Activated T-helper 17 cell treated with anti-CD3 and anti-CD28 coated beads, Interleukin-2, amount 50 U/mL, for 72 hours (primary cell): Measurements from ENCODE around the gene TENM3. TPM values are rescaled to one million over a fixed set of nuclear protein-coding genes. Genes with fewer than 3 reads are reported as not detected.

Experiments
- ATAC-seq: fragments of 150-1000 bp; cut with Tn5 transposase; replicated peaks from 2 replicates; pipeline ENCODE4 v1.10.0; 2021; ENCODE audit warnings: mild to moderate bottlenecking, moderate library complexity
- H3K27ac Mint-ChIP-seq: one replicate; pipeline ENCODE4 v1.8.0; 2022; ENCODE audit warnings: mixed read lengths
- H3K27me3 Mint-ChIP-seq: one replicate; pipeline ENCODE4 v1.8.0; 2022; ENCODE audit warnings: mixed read lengths
- H3K36me3 Mint-ChIP-seq: one replicate; pipeline ENCODE4 v1.8.0; 2022; ENCODE audit warnings: low read depth, mild to moderate bottlenecking, mixed read lengths
- H3K4me1 Mint-ChIP-seq: one replicate; pipeline ENCODE4 v1.8.0; 2022; ENCODE audit warnings: mixed read lengths
- H3K4me3 Mint-ChIP-seq: one replicate; pipeline ENCODE4 v1.8.0; 2022; ENCODE audit warnings: mild to moderate bottlenecking, mixed read lengths
- H3K9me3 Mint-ChIP-seq: one replicate; pipeline ENCODE4 v1.8.0; 2022; ENCODE audit warnings: mixed read lengths
- total RNA-seq, 2 donors: library from RNA; stranded (reverse); gene quantifications; one replicate each; pipeline ENCODE4 v1.2.3, GENCODE V29; 2022

TENM3 gene
- total RNA-seq, 2 donors from 2014 or later = not detected

DNA sequence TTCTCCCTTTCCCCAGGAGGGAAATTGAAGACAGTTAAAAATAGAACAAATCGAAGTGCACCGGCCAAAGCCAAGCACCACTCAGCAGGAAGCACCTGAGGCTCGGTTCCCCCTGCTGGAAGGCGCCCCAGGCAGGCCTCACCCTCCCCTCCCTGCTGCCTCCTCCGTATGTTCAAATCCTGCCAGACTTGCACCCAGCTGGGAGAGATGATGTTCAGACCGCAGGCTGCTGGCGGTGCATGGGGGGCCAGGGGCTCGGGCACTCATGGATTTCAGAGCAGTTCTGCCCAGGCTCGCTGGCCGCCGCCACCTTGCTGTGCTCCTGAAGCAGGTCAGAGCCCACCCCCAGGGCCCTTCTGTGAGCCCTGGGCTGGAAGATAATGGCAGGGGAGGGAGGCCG, 582.6 kb downstream of the TENM3 start:
- ATAC-seq = no peak
- no peaks in the 10 kb centered on the region for H3K4me1 Mint-ChIP-seq
- no peaks in the 10 kb centered on the region for H3K36me3 Mint-ChIP-seq
- no peaks in the 10 kb centered on the region for H3K9me3 Mint-ChIP-seq
- H3K27ac Mint-ChIP-seq = no peak overlapping the region
- H3K4me3 Mint-ChIP-seq = no peak overlapping the region
- peaks cover 12% of the 10 kb centered on the region for H3K27me3 Mint-ChIP-seq

DNA sequence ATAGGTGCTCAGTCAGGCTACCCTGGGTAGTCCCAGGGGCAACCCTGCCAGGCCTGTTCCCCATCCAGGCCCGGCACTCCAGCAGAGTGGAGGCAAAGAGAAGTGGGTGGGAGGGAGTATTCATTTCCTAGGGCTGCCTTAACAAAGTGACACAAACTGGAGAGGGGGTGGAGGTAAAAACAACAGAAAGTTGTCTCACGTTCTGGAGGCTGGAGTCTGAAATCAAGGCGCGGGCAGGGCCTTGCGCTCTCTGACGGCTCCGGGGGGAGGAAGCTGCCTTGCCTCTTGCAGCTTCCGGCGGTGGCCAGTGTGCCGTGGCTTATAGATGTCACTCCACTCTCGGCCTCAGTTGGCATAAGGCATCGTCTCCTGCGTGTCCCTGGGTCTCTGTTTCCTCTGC, 583.2 kb downstream of the TENM3 start:
- ATAC-seq = no peak
- no peak overlapping the region for H3K27ac Mint-ChIP-seq
- H3K4me3 Mint-ChIP-seq = no peak overlapping the region
- no peaks in the 10 kb centered on the region for H3K4me1 Mint-ChIP-seq
- no peaks in the 10 kb centered on the region for H3K36me3 Mint-ChIP-seq
- peaks cover 16% of the 10 kb centered on the region for H3K27me3 Mint-ChIP-seq
- H3K9me3 Mint-ChIP-seq = no peaks in the 10 kb centered on the region

DNA sequence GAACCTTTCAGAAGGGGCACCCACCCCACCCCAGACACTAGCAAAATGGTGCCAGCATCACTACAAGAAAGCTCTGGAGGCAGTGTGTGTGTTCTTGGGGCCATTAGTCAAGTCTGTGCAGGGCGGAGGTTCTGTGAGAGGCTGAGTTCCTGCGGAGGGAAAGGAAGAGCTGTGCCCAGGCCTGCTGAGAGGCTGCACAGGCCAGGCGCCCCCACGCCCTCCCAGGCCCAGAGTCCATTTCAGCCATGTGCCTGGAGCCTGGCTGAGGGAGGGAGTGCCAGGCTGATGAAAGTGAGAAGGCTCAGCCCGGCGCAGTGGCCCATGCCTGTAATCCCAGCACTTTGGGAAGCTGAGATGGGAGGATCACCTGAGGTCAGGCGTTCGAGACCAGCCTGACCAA, 584.0 kb downstream of the TENM3 start:
- no peak overlapping the region for H3K27ac Mint-ChIP-seq
- H3K36me3 Mint-ChIP-seq = no peaks in the 10 kb centered on the region
- no peaks in the 10 kb centered on the region for H3K4me1 Mint-ChIP-seq
- H3K27me3 Mint-ChIP-seq = peaks cover 17% of the 10 kb centered on the region
- H3K4me3 Mint-ChIP-seq = no peak overlapping the region
- ATAC-seq = no peak
- no peaks in the 10 kb centered on the region for H3K9me3 Mint-ChIP-seq

DNA sequence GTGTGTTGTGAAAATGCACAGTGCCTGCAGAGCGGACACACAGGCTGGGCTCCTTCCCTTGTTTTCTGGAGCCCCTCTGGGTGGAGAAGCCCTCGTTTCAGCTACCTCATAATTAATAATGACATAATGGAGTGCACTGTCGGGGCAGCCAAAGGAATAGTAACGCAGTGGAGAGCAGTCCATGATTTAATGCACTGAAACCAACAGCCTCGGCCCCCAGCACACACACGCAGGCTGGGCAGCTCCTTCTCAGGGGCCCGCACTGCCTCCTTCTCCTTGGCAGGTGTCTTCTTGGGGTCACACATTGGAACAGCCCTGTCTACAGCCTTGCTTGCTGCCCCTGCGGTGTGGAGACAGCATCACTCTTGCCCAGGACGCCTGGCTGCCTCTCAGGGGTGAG, 584.8 kb downstream of the TENM3 start:
- no peak overlapping the region for H3K4me3 Mint-ChIP-seq
- no peak for ATAC-seq
- no peaks in the 10 kb centered on the region for H3K36me3 Mint-ChIP-seq
- H3K27me3 Mint-ChIP-seq = peaks cover 22% of the 10 kb centered on the region
- no peak overlapping the region for H3K27ac Mint-ChIP-seq
- H3K9me3 Mint-ChIP-seq = no peaks in the 10 kb centered on the region
- H3K4me1 Mint-ChIP-seq = no peaks in the 10 kb centered on the region

DNA sequence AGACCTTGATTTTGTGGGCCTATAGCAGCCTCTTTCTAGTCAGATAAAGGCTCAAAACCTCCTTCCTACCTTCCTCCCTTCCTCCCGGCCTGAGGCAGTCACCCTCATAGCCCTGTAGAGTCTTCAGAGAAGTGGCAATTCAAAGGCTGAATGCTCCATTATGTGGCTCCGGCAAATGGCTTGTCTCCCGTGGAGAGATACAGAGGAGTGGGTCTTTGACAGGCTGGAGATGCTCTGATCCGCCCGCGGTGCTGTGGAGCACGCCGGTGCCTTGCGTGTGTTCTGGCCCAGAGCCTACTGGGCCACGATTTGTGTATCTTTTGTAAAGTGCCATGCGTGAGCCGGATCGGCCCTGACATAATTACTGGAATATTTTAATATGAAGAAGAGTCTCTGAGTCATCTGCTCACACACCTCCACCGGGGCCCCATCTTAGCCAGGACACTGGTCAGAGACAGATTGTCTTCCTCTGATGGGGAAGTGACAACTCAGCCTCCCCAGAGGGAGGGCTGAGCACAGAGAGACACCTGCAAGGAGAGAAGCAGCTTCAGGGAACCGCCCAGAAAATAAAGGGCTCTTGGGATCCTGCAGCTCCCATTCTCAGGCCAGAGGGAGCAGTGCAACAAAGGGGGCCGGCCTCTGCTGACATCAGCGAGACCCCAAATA, 585.3 kb downstream of the TENM3 start:
- no peak for ATAC-seq
- no peaks in the 10 kb centered on the region for H3K36me3 Mint-ChIP-seq
- H3K4me3 Mint-ChIP-seq = no peak overlapping the region
- H3K4me1 Mint-ChIP-seq = no peaks in the 10 kb centered on the region
- H3K9me3 Mint-ChIP-seq = no peaks in the 10 kb centered on the region
- peaks cover 22% of the 10 kb centered on the region for H3K27me3 Mint-ChIP-seq
- H3K27ac Mint-ChIP-seq = no peak overlapping the region

DNA sequence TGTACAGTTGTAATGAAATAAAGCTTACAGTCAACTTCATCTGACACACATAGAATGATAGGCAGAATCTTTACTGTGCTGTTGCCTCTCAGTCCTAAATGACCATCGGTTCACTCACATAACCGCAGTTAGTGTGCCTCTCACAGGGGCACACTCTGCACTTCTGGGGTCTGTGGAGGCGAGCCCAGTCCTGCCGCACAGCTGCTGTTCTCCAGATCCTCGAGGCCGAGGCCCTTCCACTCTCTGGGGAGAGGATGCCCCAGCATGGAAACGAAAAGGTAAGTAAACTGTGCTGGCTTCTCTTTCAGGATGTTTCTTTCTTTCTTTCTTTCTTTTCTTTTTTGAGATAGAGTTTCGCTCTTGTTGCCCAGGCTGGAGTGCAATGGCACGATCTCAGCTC, 586.0 kb downstream of the TENM3 start:
- no peaks in the 10 kb centered on the region for H3K36me3 Mint-ChIP-seq
- no peak for ATAC-seq
- H3K4me1 Mint-ChIP-seq = no peaks in the 10 kb centered on the region
- H3K9me3 Mint-ChIP-seq = no peaks in the 10 kb centered on the region
- no peak overlapping the region for H3K27ac Mint-ChIP-seq
- no peak overlapping the region for H3K4me3 Mint-ChIP-seq
- H3K27me3 Mint-ChIP-seq = peaks cover 22% of the 10 kb centered on the region

DNA sequence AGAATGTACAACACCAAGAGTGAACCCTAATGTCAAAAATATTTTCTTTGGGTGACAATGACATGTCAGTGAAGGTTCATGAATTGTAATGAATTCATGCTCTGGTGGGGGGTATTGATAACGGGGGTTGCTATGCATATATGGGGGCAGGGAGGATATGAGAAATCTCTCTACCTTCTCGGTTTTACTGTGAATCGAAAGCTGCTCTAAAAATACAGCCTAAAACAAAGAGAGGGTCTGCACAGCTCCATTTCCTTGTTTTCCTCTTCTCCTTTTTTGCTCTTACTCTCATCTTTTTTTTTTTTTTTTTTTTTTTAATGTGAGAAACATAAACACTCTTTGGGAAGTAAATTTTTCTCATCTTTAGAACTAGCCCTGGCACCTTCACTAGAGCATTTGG, 588.2 kb downstream of the TENM3 start:
- H3K27ac Mint-ChIP-seq = no peak overlapping the region
- no peak for ATAC-seq
- H3K36me3 Mint-ChIP-seq = no peaks in the 10 kb centered on the region
- H3K27me3 Mint-ChIP-seq = peaks cover 35% of the 10 kb centered on the region
- H3K4me1 Mint-ChIP-seq = no peaks in the 10 kb centered on the region
- H3K9me3 Mint-ChIP-seq = no peaks in the 10 kb centered on the region
- H3K4me3 Mint-ChIP-seq = no peak overlapping the region

DNA sequence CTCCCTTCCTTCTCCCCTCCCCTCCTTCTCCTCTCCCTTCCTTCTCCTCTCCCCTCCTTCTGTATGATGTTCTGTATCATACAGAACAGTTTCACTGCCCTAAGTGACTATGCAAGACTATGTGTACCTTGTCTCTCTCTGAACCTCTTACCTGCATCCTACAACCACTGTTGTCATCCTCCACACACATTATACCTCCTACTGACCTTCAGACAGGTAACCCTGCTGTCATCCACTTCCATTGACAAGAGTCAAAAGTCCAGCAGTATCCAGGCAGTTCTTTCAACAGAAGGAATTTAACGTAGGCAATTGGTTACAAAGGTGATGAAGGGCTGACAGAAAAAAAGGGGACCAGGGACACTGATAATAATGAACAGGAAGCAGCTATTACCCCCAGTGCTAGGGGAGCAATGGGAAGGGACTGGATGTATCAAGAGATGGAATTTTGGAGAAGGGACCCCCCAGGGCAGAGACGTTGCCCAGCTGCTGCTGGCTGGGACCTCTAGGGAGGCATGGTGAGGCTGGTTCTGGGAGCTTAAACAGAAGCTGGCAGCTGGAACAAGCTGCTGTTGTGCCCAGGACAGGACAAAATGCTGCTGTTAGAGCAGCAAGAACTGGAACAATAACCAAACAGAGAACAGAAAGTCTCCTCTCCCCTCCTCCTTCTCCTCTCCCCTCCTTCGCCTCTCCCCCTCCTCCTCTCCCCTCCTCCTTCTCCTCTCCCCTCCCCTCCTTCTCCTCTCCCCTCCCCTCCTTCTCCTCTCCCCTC, 589.3 kb downstream of the TENM3 start:
- Mint-ChIP-seq H3K4me3 (no peak overlapping the region), H3K27me3 (peaks cover 47% of the 10 kb centered on the region), H3K4me1 (no peaks in the 10 kb centered on the region), H3K36me3 (no peaks in the 10 kb centered on the region), H3K9me3 (no peaks in the 10 kb centered on the region), H3K27ac (no peak overlapping the region)
- ATAC-seq = no peak

DNA sequence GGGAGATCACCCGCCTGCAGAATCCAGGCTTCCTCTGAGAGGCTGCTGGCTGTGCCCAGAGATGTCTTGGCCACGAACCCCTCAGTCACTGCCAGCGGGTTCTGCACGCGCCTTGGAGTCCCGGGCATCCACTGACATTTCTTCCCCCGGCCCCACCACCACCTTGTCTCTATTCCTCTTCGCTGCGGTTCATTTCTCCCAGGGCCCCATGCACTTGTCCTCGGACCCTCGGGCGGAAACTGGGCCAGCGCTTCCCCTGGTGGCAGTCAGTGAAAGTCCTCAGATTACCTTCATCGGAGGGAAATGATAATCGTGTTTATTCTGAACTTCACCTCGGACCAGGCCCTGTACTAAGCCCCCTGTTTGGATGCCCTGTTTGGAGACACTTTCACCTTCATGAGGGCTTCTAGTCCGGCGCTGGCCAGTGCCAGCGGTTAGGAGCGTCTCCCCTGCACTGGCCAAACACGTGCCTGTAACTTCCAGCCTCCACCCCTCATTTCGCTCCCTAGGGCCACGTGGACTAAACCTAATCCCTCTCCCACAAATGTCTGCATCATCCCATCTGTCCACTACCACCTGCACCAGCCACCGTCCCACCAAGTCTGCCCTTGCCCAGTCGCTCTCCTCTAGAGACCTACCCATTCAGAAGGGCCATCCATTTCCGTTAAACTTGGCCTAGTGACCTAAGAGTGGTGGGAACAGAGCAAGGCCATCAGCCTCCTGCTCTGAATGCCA, 592.0 kb downstream of the TENM3 start:
- no peak overlapping the region for H3K27ac Mint-ChIP-seq
- peaks cover 48% of the 10 kb centered on the region for H3K27me3 Mint-ChIP-seq
- no peak for ATAC-seq
- no peak overlapping the region for H3K4me3 Mint-ChIP-seq
- H3K36me3 Mint-ChIP-seq = no peaks in the 10 kb centered on the region
- H3K9me3 Mint-ChIP-seq = no peaks in the 10 kb centered on the region
- no peaks in the 10 kb centered on the region for H3K4me1 Mint-ChIP-seq

DNA sequence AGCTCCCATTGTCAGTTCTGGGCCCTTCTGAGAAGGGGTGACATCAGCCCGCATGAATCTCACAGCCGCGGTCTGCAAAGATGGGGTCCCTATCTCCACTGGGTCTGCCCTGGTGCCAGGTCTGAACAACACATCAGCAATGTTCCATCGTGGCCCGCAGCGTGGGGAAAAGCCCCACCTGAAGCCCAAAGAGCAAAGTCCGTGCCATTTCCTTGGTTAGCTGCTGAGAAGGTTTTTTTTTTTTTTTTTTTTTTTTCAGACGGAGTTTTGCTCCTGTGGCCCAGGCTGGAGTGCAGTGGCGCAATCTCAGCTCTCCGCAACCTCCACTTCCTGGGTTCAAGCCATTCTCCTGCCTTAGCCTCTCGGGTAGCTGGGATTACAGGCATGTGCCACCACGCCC, 594.6 kb downstream of the TENM3 start:
- Mint-ChIP-seq H3K27ac (no peak overlapping the region), H3K27me3 (peaks cover 42% of the 10 kb centered on the region), H3K36me3 (no peaks in the 10 kb centered on the region), H3K4me1 (no peaks in the 10 kb centered on the region), H3K9me3 (no peaks in the 10 kb centered on the region), H3K4me3 (no peak overlapping the region)
- no peak for ATAC-seq

DNA sequence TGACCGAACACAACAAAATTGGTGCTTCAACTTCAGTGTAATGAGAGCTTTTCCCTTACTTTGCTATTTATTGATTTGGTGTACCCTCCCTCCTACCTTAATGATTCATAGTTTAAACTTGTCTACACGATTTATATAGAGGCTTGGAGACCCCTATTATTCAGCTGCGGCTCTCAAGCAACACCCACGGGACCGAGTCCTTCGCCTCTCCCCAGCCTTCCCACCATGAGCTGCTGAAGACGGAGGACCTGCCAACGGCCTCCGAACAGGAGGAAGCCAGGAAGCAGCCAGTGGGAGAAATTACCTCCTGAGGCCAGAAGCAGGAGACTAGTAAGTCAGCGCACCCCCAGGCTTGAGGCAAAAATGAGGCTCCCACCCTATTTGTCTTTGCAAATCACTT, 595.3 kb downstream of the TENM3 start:
- Mint-ChIP-seq H3K27ac (no peak overlapping the region), H3K27me3 (peaks cover 44% of the 10 kb centered on the region), H3K4me3 (no peak overlapping the region), H3K36me3 (no peaks in the 10 kb centered on the region), H3K4me1 (no peaks in the 10 kb centered on the region), H3K9me3 (no peaks in the 10 kb centered on the region)
- no peak for ATAC-seq

DNA sequence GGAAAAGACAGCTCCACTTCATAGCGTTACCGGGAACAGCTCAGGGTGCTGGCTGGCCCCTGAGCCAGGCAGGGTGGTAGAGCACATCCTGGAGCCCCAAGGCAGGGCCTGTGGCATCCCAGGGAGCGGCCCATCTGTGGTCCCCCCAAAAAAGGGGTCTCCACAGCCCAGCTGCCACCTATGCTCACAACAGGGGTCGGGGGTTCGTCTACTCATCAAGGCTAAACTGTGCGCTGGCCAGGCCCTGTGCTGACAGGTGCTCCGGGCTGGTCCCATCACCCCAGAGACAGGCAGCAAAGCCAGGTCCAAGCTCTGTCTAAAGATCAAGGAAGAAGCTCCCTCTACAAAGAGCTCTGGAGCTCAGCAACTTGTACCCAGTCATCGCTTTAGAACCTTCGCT, 596.1 kb downstream of the TENM3 start:
- H3K4me3 Mint-ChIP-seq = no peak overlapping the region
- H3K36me3 Mint-ChIP-seq = no peaks in the 10 kb centered on the region
- H3K27ac Mint-ChIP-seq = no peak overlapping the region
- no peak for ATAC-seq
- H3K4me1 Mint-ChIP-seq = no peaks in the 10 kb centered on the region
- H3K9me3 Mint-ChIP-seq = no peaks in the 10 kb centered on the region
- H3K27me3 Mint-ChIP-seq = peaks cover 44% of the 10 kb centered on the region

DNA sequence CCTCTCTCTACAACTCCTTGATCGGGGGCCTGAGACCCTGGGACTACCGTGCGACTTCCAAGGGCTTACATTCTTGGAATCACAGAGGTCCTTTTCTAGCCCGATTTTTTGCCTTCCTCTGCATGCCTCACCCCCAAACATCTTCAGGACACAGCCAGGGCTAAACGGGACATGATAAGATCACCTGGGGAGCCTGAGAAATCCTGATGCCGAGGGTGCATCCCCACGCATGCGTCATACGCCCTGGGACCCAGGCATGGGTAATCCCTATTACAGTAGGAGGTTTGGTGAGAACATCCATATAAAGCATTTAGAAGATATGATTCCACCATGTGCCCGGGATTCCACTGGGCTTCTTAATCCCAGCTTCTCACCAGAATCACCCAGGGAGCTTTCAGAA, 596.9 kb downstream of the TENM3 start:
- Mint-ChIP-seq H3K27me3 (peaks cover 42% of the 10 kb centered on the region), H3K27ac (no peak overlapping the region), H3K4me1 (no peaks in the 10 kb centered on the region), H3K9me3 (no peaks in the 10 kb centered on the region), H3K4me3 (no peak overlapping the region), H3K36me3 (no peaks in the 10 kb centered on the region)
- ATAC-seq = no peak

DNA sequence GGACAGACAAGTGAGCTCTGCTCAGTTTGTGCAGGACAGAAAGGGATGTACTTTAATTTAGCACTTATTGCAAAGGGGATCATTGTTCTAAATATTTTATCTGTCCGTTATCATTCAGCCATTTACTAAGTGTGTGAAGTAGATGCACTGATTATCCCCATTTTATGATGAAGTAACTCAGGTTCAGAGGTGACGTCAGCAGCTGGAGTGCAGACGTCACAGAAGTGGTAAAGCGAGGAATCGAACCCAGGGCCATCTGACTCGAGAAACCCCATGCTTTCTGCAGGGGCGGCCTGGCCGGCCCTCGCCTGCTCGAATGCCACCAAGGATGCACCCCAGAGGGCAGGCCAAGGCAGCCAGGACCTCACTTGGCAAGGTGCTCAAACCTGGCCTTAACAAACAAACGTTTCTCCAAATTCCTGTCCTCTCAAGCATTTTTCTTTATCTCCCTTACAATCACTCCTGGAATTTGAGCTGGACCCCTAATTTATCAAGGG, 599.0 kb downstream of the TENM3 start:
- no peak for ATAC-seq
- Mint-ChIP-seq H3K4me3 (no peak overlapping the region), H3K4me1 (no peaks in the 10 kb centered on the region), H3K36me3 (no peaks in the 10 kb centered on the region), H3K27me3 (peaks cover 34% of the 10 kb centered on the region), H3K27ac (no peak overlapping the region), H3K9me3 (no peaks in the 10 kb centered on the region)
